Hepatocyte (in vitro differentiated cells): Measurements from ENCODE around the gene FAM53B. TPM values are rescaled to one million over a fixed set of nuclear protein-coding genes. Genes with fewer than 3 reads are reported as not detected.

Experiments used
- DNase-seq: peaks from one replicate; pipeline ENCODE4 v3.0.0-alpha.2; 2016; ENCODE audit warnings: low spot score
- H2AFZ ChIP-seq: fragments of 200-600 bp; sonication (generic); 2 replicates; pipeline ENCODE4 v1.6.0; 2016; ENCODE audit warnings: antibody characterized with exemption, mild to moderate bottlenecking
- H3K27ac ChIP-seq: fragments of 200-600 bp; sonication (generic); 2 replicates; pipeline ENCODE4 v1.5.1; 2016; ENCODE audit warnings: mild to moderate bottlenecking
- H3K27me3 ChIP-seq: fragments of 200-600 bp; sonication (generic); 2 replicates; pipeline ENCODE4 v1.6.1; 2016
- H3K36me3 ChIP-seq: fragments of 200-600 bp; sonication (generic); replicated peaks from 2 replicates; pipeline ENCODE4 v1.5.1; 2016; ENCODE audit warnings: low read depth; ENCODE audit not compliant: insufficient read depth
- H3K4me1 ChIP-seq: fragments of 200-600 bp; sonication (generic); 2 replicates; pipeline ENCODE4 v1.5.1; 2016; ENCODE audit warnings: mild to moderate bottlenecking, moderate library complexity; ENCODE audit not compliant: insufficient read depth
- H3K4me2 ChIP-seq: fragments of 200-600 bp; sonication (generic); 2 replicates; pipeline ENCODE4 v1.6.0; 2016
- H3K4me3 ChIP-seq: fragments of 200-600 bp; sonication (generic); 2 replicates; pipeline ENCODE4 v1.5.1; 2016; ENCODE audit warnings: mild to moderate bottlenecking
- H3K79me2 ChIP-seq: fragments of 200-600 bp; sonication (generic); 2 replicates; pipeline ENCODE4 v1.6.0; 2017; ENCODE audit warnings: mild to moderate bottlenecking
- H3K9me2 ChIP-seq: fragments of 200-600 bp; sonication (generic); replicated peaks from 2 replicates; pipeline ENCODE4 v1.6.0; 2017; ENCODE audit warnings: mild to moderate bottlenecking; ENCODE audit not compliant: insufficient read depth
- H3K9me3 ChIP-seq: fragments of 200-600 bp; sonication (generic); 2 replicates; pipeline ENCODE4 v1.5.1; 2016; ENCODE audit warnings: low read depth, mild to moderate bottlenecking
- H4K20me1 ChIP-seq: fragments of 200-600 bp; sonication (generic); 2 replicates; pipeline ENCODE4 v1.6.0; 2016; ENCODE audit warnings: mild to moderate bottlenecking; ENCODE audit not compliant: insufficient read depth, poor library complexity, severe bottlenecking
- CTCF ChIP-seq: fragments of 200-600 bp; sonication (generic); IDR thresholded peaks from 2 replicates; pipeline ENCODE4 v1.5.1; 2016; ENCODE audit warnings: antibody characterized with exemption, mild to moderate bottlenecking; ENCODE audit not compliant: poor library complexity
- EZH2 ChIP-seq: fragments of 200-600 bp; sonication (generic); IDR thresholded peaks from 2 replicates; pipeline ENCODE4 v1.6.1; 2016; ENCODE audit warnings: antibody characterized with exemption, mild to moderate bottlenecking, borderline replicate concordance
- EZH2phosphoT487 ChIP-seq: fragments of 200-600 bp; sonication (generic); IDR thresholded peaks from one replicate; pipeline ENCODE4 v1.6.1; 2018; ENCODE audit warnings: antibody characterized with exemption, mild to moderate bottlenecking, low read depth, moderate library complexity; ENCODE audit not compliant: unreplicated experiment, severe bottlenecking
- WGBS: methylation state at CpG from one replicate; pipeline ENCODE4 v1.1.6; 2016; ENCODE audit warnings: low lambda C conversion rate; ENCODE audit errors: missing lambda C conversion rate; 5-methylcytosine and 5-hydroxymethylcytosine counted together
- polyA plus RNA-seq: library from polyadenylated mRNA; unstranded; fragments of >200 nt; fragmentation: Nextera tagmentation; extraction: Ambion mirVana; gene quantifications from 2 replicates; pipeline ENCODE4 v1.2.1, GENCODE V29; 2016
- total RNA-seq: library from RNA; depleted of rRNA; stranded (reverse); fragments of >200 nt; gene quantifications from 2 replicates; pipeline ENCODE4 v1.2.3, GENCODE V29; 2014

FAM53B gene
- total and polyA plus RNA-seq, 2 experiments from 2014 or later, result 10.3 to 23.6 TPM

GRCh38 chr10:124738441-124738840, 5.7 kb downstream of the FAM53B start:
- Histone ChIP-seq H3K4me1 (peaks cover 70% of the 10 kb centered on the region), H3K4me2 (peak overlapping the region; percentile 0), H2AFZ (no peak overlapping the region), H3K9me3 (no peaks in the 10 kb centered on the region), H4K20me1 (peaks cover 20% of the 10 kb centered on the region), H3K9me2 (no peaks in the 10 kb centered on the region), H3K36me3 (no peaks in the 10 kb centered on the region), H3K27ac (peak overlapping the region; percentile 85), H3K79me2 (peaks cover 80% of the 10 kb centered on the region), H3K27me3 (no peaks in the 10 kb centered on the region), H3K4me3 (no peak overlapping the region)
- 62% methylated on average over 6 of the region's 6 CpGs for WGBS
- no peak for TF ChIP-seq EZH2phosphoT487
- TF ChIP-seq CTCF, result no peak
- no peak for TF ChIP-seq EZH2
- DNase-seq, result peak; percentile 14

DNA sequence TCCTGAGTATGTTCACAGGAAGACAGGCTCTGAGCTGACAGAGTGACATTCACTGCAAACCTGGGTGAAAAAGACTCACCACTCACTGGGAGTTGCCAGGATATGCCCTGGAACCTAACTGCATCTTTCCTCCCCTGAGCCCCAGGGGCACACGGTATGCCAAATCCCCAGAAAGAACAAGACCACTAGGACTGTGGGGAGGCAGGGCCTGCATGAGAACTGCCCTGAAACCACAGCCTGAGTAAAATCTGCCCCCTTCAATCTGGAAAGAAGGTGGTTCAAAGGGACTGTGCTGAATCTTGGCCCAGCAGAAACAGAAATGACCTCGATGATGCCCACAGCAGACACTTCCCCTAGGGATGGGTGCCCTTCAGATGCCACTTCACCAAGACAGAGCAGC, 6.5 kb downstream of the FAM53B start:
- no peaks in the 10 kb centered on the region for H3K9me3 ChIP-seq
- no peaks in the 10 kb centered on the region for H3K27me3 ChIP-seq
- no peaks in the 10 kb centered on the region for H3K36me3 ChIP-seq
- 87% methylated on average over 2 of the region's 2 CpGs for WGBS
- no peak overlapping the region for H2AFZ ChIP-seq
- peaks cover 78% of the 10 kb centered on the region for H3K4me1 ChIP-seq
- H3K4me2 ChIP-seq, result no peak overlapping the region
- H3K9me2 ChIP-seq, result no peaks in the 10 kb centered on the region
- H4K20me1 ChIP-seq, result peaks cover 25% of the 10 kb centered on the region
- peaks cover 80% of the 10 kb centered on the region for H3K79me2 ChIP-seq
- H3K4me3 ChIP-seq, result no peak overlapping the region
- no peak overlapping the region for H3K27ac ChIP-seq
- TF ChIP-seq CTCF (no peak), EZH2phosphoT487 (no peak)
- DNase-seq, result no peak

GRCh38 chr10:124737221-124737620, 7.0 kb downstream of the FAM53B start:
- H3K79me2 ChIP-seq, result peaks cover 81% of the 10 kb centered on the region
- WGBS, result 89% methylated on average over 7 of the region's 7 CpGs
- H4K20me1 ChIP-seq, result peaks cover 29% of the 10 kb centered on the region
- H3K4me2 ChIP-seq, result peak overlapping the region; percentile 52
- no peaks in the 10 kb centered on the region for H3K36me3 ChIP-seq
- no peaks in the 10 kb centered on the region for H3K9me3 ChIP-seq
- peak; percentile 15 for DNase-seq
- TF ChIP-seq CTCF (no peak), EZH2 (no peak), EZH2phosphoT487 (no peak)
- H3K9me2 ChIP-seq, result no peaks in the 10 kb centered on the region
- no peaks in the 10 kb centered on the region for H3K27me3 ChIP-seq
- H3K27ac ChIP-seq, result no peak overlapping the region
- peaks cover 78% of the 10 kb centered on the region for H3K4me1 ChIP-seq
- H2AFZ ChIP-seq, result no peak overlapping the region
- H3K4me3 ChIP-seq, result no peak overlapping the region
